A673 (cell line): Measurements from ENCODE around the gene RAB11B. TPM values are rescaled to one million over a fixed set of nuclear protein-coding genes. Genes with fewer than 3 reads are reported as not detected.

Source experiments
- BruUV-seq: library from RNA; stranded (reverse); fragments of 400-500 nt; replicated peaks from 2 replicates; lab custom pipeline; 2021; lab: Mats Ljungman, UMichigan
- CTCF ChIA-PET: fragments of 300-600 bp; sonication (Branson Sonifier 250); formaldehyde crosslinking; loops from one replicate; lab custom pipeline; 2022; ENCODE audit warnings: antibody characterized with exemption; lab: Charles Lee
- POLR2A ChIA-PET: fragments of 300-600 bp; sonication (Branson Sonifier 250); formaldehyde crosslinking; loops from one replicate; lab custom pipeline; 2022; ENCODE audit warnings: antibody characterized with exemption; ENCODE audit not compliant: low non-redundant PET; lab: Charles Lee
- DNase-seq: peaks from one replicate; pipeline ENCODE4 v3.0.0-alpha.2; 2015; ENCODE audit warnings: low spot score
- H3K27ac ChIP-seq: fragments of 200-600 bp; sonication (generic); 2 replicates; pipeline ENCODE4 v1.5.1; 2016; ENCODE audit warnings: mixed run types, low read depth, mild to moderate bottlenecking, mixed read lengths, antibody characterized with exemption, low read length; ENCODE audit not compliant: poor library complexity, severe bottlenecking
- H3K27me3 ChIP-seq: fragments of 200-600 bp; sonication (generic); replicated peaks from 2 replicates; pipeline ENCODE4 v1.6.1; 2017; ENCODE audit warnings: mixed run types, low read depth, mild to moderate bottlenecking, mixed read lengths, antibody characterized with exemption, low read length; ENCODE audit not compliant: insufficient read depth, poor library complexity
- H3K36me3 ChIP-seq: fragments of 200-600 bp; sonication (generic); 2 replicates; pipeline ENCODE4 v1.6.1; 2016; ENCODE audit warnings: mixed run types, mild to moderate bottlenecking, mixed read lengths, antibody characterized with exemption, low read length; ENCODE audit not compliant: insufficient read depth, poor library complexity, severe bottlenecking
- H3K4me1 ChIP-seq: fragments of 200-600 bp; sonication (generic); 2 replicates; pipeline ENCODE4 v1.6.1; 2017; ENCODE audit warnings: mixed run types, mild to moderate bottlenecking, mixed read lengths, antibody characterized with exemption, low read length; ENCODE audit not compliant: insufficient read depth, poor library complexity, severe bottlenecking
- H3K4me3 ChIP-seq: fragments of 200-600 bp; sonication (generic); 2 replicates; pipeline ENCODE4 v1.5.1; 2016; ENCODE audit warnings: low read depth, mixed run types, mild to moderate bottlenecking, mixed read lengths, low read length; ENCODE audit not compliant: poor library complexity, severe bottlenecking
- H3K9me3 ChIP-seq: fragments of 200-600 bp; sonication (generic); 2 replicates; pipeline ENCODE4 v1.6.1; 2016; ENCODE audit warnings: mixed run types, low read depth, mild to moderate bottlenecking, mixed read lengths, antibody characterized with exemption, low read length; ENCODE audit not compliant: poor library complexity, severe bottlenecking
- CTCF ChIP-seq: fragments of 300-800, 200-600 bp; sonication (generic); conservative IDR thresholded peaks from 2 replicates; pipeline ENCODE4 v1.5.1; 2017; ENCODE audit warnings: low read depth, mild to moderate bottlenecking, antibody characterized with exemption, low read length, moderate library complexity, mixed read lengths
- EZH2 ChIP-seq: fragments of 200-600 bp; sonication (generic); IDR thresholded peaks from 2 replicates; pipeline ENCODE4 v1.6.1; 2017; ENCODE audit warnings: borderline replicate concordance, low read depth, mild to moderate bottlenecking, mixed read lengths, antibody characterized with exemption, low read length; ENCODE audit not compliant: poor library complexity, severe bottlenecking
- intact Hi-C: fragments of 100-400 bp; cut with micrococcal nuclease; formaldehyde crosslinking; loops from one replicate; pipeline ENCODE4 v1.10.0; 2022; ENCODE audit not compliant: unreplicated experiment
- total RNA-seq: library from RNA; stranded (reverse); gene quantifications from 2 replicates; pipeline ENCODE4 v1.2.3, GENCODE V29; 2021

RAB11B gene
- total RNA-seq, 1 experiment from 2014 or later, result 91.4 TPM

- CTCF ChIA-PET, result no interaction called here
- Histone ChIP-seq H3K36me3 (no peaks in the 10 kb centered on the region), H3K27me3 (no peaks in the 10 kb centered on the region), H3K9me3 (no peaks in the 10 kb centered on the region), H3K27ac (no peak overlapping the region), H3K4me1 (peaks cover 5% of the 10 kb centered on the region), H3K4me3 (no peak overlapping the region)
- DNase-seq, result no peak
- BruUV-seq, result no TSS peak
- intact Hi-C loops, result no loop called here
- TF ChIP-seq EZH2 (no peak), CTCF (no peak)
- POLR2A ChIA-PET, result no interaction called here
These were observed 3.2 kb upstream of the RAB11B start for GRCh38 chr19:8386990-8387389.

GRCh38 chr19:8387688-8388611 is 2.2 kb upstream of the RAB11B start:
- CTCF ChIA-PET, result no interaction called here
- TF ChIP-seq CTCF, result no peak
- TF ChIP-seq EZH2, result no peak
- Histone ChIP-seq H3K36me3 (no peaks in the 10 kb centered on the region), H3K4me3 (no peak overlapping the region), H3K27me3 (no peaks in the 10 kb centered on the region), H3K4me1 (peaks cover 5% of the 10 kb centered on the region), H3K27ac (no peak overlapping the region), H3K9me3 (no peaks in the 10 kb centered on the region)
- BruUV-seq, result no TSS peak
- intact Hi-C loops, result no loop called here
- DNase-seq, result no peak
- POLR2A ChIA-PET, result no interaction called here

GRCh38 chr19:8388612-8388958 is 1.6 kb upstream of the RAB11B start:
- intact Hi-C loops, result no loop called here
- Histone ChIP-seq H3K4me1 (peaks cover 5% of the 10 kb centered on the region), H3K27ac (no peak overlapping the region), H3K27me3 (no peaks in the 10 kb centered on the region), H3K9me3 (no peaks in the 10 kb centered on the region), H3K36me3 (no peaks in the 10 kb centered on the region), H3K4me3 (no peak overlapping the region)
- ChIA-PET CTCF (no interaction called here), POLR2A (no interaction called here)
- DNase-seq, result no peak
- BruUV-seq, result no TSS peak
- TF ChIP-seq CTCF, result no peak
- no peak for TF ChIP-seq EZH2
